ENCODE results near the gene SOCS6.
"Not testable (repeated sequence)": the region's sequence is repeated elsewhere in the genome, so short reads cannot be mapped to it uniquely, and the experiment has no call there.

The SOCS6 gene, protein sequence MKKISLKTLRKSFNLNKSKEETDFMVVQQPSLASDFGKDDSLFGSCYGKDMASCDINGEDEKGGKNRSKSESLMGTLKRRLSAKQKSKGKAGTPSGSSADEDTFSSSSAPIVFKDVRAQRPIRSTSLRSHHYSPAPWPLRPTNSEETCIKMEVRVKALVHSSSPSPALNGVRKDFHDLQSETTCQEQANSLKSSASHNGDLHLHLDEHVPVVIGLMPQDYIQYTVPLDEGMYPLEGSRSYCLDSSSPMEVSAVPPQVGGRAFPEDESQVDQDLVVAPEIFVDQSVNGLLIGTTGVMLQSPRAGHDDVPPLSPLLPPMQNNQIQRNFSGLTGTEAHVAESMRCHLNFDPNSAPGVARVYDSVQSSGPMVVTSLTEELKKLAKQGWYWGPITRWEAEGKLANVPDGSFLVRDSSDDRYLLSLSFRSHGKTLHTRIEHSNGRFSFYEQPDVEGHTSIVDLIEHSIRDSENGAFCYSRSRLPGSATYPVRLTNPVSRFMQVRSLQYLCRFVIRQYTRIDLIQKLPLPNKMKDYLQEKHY

DNA sequence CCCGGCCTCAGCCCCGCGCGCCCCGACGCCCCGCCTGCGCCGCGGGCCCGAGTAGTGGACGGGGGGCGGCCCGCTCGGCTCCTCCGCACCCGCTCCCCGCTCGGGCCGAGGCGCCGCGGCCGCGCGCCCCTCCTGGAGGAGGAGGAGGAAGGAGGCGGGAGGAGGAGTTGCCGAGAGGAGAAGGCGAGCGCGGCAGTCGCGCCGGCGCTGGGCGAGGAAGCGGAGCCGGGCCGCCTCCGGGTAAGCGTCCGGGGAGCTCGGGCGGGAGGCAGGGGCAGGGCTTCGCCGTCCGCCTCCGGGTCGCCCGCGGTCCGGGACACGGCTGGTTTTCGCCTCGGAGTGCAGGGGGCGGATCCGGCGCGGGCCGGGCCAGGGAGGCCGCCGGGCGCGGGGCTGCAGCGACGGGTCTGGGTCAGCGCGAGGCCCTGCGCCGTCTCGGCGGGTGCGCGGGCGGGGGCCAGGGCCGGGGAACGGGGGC, at the start of gene SOCS6:
SOCS6 (plus strand) TSS at position 195 of the 478 bp plus-strand sequence. CDS start 35,624 bp downstream, outside the sequence.
- peak; percentile 23 to 31 for DNase-seq

DNA sequence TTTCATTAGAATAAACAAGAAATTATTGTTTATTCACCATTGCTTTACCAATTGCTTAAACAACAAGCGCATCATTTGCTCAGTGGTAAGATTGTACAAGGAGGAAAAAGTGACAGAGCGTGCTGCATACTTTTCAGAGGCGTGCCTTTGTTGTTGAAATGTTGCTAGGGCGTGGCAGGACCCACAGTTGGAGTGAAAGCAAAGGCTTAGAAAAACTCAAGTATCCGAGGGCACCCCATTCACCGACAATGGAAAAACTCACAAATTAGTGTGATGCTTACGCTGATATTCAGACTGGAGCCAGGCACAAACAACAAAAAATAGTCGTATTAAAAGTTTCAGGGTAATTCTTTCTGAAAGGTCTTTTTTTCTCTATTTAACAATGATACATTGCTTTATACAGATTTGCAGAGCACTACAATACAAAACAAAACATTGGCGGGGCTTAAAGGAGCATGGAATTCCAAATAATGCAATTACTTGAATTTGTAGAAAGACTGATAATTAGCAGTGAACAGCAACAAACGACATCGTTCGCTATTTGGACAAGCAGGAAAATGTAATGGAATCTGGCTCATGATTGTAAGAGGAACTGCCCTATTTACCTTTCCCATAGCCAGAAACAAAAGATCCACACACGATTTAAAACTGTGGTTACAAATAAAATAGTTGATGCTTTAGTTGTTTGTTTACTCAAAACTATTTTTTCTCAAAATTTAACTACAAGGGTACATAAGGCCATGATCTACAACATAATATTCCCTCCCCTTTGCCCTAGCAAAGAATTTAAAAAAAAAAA, 45.5 kb upstream of the SOCS6 start:
- no peak for DNase-seq

DNA sequence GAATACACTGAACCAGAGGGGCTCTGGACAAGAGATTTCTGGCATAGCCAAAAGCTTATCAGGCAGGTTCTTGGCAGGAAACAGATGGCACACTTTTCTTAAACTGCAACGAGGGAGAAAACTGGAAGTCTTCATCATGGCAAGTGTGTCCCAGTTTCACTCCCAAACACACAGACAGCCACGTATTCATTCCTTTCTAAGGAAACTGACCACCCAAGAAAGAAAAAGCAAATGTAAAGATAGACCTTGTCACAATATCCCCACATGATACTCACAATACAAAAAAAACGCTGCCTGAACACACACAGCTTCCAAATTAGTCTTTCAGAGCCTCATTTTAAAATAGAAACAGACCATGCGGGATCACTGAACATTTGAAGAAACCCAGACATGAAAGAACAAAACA, 42.8 kb upstream of the SOCS6 start:
- DNase-seq: no peak

DNA sequence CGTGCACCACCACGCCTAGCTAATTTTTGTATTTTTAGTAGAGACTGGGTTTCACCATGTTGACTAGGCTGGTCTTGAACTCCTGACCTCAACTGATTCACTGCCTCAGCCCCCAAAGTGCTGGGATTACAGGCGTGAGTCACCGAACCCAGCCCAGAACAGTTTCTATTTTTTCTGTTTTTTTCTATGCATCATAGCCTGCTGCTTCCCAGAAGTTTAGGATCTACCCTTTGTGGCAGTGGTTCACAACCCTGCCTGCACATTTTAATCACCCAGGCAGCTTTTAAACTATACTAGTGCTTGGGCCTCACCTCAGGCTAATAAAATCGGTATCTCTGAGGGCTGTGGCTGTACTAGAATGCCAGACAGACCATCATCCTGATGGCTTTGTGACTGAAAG, 39.7 kb upstream of the SOCS6 start:
- no peak for DNase-seq

DNA sequence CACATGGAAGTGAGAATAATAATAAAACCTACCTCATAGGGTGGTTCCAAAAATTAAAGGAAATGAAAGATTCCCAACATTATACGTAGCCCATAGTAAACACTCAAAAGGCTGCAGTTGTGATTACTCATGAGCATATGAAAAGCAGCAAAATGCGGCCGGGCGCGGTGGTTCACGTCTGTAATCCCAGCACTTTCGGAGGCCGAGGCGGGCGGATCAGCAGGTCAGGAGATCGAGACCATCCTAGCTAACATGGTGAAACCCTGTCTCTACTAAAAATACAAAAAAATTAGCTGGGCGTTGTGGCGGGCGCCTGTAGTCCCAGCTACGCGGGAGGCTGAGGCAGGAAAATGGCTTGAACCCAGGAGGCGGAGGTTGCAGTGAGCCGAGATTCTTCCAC, 39.0 kb upstream of the SOCS6 start:
- not testable (repeated sequence) for DNase-seq

DNA sequence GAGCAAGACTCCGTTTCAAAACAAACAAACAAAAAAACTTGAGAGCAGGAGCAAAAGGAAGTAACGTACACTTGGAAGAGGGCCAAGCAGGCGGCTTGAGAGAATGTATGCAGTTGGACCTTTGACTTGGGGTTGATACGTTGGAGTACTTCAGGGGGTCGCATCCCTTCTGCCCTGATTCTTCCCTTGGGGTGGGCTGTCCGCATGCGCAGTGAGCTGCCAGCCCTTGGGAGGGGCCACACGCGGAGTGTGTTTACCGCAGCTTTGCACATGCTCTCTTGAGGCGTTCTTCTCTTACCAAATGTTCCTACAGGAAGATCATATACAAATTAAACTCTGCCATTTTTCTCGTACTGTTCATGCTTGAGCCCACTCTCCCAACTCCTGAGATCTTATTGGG, 38.1 kb upstream of the SOCS6 start:
- DNase-seq: no peak

DNA sequence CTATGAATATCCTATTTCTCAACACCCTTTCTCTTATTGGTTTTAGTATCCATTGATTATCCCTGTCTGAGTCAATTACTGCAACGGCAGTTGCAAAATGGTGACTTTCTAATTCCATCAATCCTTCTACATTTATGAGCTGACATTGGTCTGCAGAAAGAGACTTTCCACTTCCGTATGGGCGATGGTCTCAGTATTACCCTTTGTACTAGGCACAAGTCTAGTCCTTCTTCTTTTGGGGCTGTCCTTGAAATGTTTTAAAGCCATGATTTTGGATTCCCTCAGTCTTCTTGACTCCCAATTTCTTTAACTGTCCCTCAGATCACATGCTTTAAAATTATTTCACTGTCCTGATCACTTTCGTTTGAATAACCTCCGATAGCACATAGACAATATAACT, 32.7 kb upstream of the SOCS6 start:
- DNase-seq: no peak

DNA sequence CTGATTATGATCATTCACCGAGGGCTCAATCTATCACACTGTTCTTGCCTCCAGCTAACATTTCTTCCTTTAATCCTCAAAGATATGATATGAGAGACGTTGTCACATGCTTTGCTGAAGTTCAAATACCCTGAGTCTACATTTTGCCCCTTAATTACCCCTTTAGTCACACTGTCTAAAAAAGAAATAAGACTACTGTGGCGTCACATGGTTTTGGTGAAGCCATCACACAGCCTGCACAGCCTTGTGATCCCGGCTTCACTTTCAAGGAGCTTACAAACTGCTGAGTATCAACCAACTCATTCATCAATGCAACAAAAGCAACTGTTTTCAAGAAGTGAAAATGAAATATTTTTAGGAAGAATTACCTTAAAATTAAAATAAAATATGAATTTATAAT, 31.9 kb upstream of the SOCS6 start:
- DNase-seq: no peak

DNA sequence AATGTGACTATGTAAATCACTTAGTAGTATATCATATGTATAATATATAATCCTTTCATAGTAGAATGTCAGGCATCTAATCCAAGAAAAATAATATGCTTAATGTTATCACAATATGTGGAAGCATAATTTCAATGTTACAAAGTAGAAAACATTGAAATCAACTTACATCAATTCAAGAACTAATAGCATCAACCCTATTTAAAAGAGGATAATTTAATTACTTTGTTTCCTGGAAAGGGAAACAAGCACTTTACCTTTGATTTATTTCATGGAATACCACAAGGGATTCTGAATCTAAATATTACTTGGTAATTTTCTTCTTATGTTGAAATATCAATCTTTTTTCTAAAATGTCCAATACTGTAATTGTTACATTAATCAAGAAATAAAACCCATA, 30.6 kb upstream of the SOCS6 start:
- DNase-seq: no peak

DNA sequence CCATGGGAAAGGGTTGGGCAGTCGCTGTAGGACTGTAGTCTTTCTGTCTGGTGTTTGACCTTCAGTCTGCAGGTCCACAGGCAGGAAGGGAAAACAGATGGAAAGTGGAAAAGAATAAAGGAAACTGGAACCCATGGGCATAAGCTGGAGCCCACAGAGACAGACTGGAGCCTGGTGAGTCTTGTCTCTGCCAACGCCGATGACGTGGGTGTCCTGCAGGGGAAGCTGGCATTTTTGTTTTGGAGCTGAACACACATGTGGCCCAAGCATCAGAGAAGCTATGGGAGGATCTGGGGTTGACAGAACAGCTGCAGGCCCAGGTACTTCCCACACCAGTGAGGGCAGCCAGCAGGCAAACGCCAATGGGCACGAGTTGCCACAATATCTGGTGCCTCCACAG, 28.2 kb upstream of the SOCS6 start:
- no peak for DNase-seq

DNA sequence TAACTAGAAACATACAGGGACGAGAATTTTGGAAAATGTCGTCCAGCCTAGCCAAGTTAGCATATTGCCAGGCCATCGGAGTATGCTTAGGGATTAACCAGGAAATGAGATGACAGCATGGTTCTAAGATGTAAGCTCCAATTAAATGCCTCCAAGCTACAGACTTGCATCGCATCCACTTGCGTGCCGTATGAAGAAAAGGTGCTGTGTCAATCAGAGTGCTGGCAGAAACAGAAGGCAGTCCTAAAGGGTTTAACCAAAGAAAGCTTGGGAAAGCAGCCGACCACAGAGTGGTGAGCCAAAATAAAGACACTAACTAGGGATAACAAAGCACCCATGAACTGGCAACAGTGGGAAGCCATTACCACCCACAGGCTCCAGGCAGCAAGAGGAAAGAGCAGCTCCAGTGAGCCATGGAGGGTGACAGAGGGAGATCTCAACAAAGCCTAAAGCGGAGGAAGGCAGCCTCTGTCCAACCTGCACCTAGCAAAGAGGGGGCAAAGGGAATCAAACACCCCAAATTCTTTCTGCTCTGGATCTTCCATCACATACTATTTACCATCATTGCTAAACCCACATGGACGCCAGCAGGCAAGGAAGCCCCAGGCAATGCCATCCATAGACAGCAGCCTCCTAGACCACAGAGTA, 27.6 kb upstream of the SOCS6 start:
- DNase-seq: no peak

DNA sequence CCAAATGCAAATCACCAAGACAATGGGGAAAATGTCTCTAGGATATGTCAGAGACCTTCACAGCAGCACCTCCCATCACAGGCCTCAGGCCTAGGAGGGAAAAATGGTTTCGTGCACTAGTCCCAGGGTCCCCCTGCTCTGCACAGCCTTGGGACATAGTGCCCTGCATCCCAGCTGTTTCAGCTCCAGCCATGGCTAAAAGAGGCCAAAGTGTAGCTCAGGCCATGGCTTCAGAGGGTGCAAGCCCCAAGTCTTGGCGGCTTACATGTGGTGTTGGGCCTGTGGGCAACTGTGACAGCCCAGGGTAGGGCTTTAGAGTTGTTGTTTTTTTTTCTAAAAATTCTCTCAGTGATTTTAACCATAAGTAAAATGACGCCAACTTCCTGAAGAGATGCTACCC, 25.5 kb upstream of the SOCS6 start:
- no peak for DNase-seq

DNA sequence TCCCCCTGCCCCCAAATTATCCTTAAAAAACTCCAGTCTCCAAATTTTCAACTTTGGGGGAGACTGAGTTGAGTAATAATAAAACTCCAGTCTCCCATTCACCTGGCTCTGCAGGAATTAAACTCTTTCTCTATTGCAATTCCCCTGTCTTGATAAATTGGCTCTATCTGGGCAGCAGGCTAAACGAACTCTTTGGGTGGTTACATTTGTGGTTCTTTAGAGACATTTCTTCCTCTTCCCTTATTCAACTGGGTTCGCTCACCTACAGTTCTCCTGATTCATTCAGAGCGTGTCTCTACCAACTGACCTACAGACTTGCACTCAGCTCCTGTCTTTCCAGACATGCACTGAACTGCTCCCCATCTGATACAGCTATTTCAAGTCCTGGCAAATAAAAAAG, 17.1 kb upstream of the SOCS6 start:
- DNase-seq: no peak

DNA sequence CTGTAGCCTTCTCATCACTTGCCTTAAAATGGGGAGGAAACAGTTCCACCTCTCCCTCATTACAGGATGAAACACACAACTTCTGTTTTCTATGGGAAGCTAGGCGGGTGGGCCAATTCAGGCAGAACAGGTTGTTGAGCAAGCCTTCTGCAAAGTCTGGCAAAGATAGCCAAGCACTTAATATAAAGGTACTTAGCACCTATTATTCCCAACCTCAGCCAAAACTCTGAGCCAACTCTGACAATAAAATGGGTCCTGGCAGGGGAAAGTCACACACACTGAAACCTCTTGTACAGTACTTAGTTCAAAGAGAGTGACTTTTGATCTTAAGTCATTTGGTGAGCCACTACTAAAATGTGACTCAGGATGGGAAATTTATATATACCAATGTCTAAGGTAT, 15.8 kb upstream of the SOCS6 start:
- no peak for DNase-seq

DNA sequence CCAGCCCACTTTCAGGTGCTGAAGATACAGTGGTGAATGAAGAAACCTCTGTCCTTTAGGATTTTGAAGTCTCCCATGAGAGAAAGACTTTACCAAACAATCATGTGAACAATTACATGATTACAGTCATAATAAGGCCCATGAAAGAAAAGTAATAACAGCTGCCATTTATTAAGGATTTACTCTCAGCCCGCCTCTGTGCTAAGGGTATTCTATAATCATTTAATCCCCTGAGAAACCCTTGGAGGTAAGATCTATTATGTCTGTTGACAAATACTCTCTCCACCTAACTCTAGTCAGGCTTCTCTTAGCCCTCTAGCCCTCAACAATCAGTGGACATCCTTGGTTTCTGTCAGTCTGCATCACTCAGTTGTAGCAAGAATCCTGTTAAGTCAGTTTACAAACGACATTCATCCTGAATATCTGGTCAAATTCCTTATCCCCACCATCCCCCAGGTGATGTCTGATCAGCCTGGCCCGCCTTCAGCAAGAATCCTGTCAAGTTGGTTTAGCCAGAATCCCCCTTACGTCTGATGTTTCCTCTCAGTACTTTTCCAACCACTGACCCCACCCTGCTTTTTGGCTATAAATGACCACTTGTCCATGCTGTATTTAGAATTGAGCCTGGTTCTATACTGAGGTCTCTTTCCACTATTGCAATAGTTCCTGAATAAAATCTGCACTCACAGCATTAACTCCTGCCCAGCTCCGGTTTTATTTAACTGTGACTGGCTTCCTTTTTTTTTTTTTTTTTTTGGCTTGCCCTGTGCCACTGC, 12.2 kb upstream of the SOCS6 start:
- no peak for DNase-seq

DNA sequence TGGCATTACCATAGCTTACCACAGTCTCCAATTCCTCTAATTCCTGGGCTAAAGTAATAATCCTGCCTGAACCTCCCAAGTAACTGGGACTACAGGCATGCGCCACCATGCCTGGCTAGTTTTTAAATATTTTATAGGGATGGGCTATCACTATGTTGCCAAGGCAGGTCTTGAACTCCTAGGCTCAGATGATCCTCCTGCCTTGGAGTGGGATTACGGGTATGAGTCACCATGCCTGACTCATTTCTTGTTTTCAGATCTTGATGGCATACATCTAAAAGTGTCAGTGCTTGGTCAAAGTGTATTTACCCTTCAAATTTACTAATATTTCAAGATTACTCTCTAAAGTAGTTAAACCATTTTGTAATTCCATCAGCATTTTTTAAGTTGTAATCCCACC, 9.4 kb upstream of the SOCS6 start:
- DNase-seq: no peak

DNA sequence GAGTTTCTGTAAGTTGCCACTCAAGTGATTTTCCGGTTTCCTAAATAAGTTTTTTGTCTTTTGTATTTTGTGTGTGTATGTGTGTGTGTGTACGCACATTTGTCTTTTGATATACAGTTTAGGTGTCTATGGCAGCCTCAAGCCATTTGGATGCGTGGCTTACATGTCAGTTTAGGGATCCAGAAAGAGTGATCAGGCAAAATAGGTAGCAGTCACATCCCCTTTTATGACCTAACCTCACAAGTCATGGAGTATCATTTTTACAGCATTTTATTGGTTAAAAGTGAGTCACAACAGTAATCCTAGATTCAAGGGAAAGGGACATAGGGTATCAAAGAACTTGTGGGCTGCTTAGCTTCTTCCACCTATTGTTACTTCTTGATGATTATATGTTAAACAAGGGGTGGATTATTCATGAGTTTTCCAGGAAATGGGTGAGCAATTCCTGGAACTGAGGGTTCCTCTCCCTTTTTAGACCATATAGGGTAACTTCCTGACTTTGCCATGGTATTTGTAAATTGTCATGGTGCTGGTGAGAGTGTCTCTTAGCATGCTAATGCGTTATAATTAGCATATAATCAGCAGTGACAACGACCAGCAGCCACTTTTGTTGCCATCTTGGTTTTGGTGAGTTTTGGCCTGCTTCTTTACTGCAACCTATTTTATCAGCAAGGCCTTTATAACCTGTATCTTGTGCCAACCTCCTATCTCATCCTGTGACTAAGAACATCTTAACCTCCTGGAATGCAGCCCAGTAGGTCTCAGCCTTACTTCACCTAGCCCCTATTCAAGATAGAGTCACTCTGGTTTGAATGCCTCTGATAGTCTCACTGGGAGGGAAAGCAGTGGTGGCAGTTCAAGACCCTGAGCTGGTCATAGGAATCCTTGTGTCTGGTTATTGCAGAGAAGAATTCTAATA, 8.6 kb upstream of the SOCS6 start:
- no peak for DNase-seq

DNA sequence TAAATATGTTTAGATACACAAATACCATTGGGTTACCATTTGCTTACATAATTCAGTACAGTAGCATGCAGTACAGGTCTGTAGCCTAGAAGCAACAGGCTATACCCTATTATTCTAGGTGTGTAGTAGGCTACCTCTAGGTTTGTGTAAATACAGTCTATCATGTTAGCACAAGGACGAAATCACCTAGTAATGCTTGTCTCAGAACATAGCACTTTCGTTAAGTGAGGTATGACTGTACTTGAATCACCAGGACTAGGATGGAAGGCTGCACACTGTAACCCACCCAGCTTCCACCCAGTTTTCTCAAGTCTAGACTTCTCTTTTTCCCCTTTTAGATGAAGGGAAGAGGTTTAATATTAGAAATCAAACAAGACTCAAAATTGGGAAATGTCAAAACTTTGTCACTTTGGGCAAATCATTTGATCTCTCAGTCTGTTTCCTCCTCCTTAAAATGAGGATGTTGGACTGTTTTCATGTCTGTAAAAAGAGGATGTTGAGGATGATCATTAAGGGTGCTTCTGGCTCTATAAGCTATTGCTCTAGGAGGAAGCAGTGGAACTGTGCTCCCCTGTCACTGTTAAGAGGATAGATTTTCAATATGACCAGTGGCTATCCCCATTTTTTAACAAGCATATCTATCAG, 3.7 kb upstream of the SOCS6 start:
- no peak for DNase-seq

DNA sequence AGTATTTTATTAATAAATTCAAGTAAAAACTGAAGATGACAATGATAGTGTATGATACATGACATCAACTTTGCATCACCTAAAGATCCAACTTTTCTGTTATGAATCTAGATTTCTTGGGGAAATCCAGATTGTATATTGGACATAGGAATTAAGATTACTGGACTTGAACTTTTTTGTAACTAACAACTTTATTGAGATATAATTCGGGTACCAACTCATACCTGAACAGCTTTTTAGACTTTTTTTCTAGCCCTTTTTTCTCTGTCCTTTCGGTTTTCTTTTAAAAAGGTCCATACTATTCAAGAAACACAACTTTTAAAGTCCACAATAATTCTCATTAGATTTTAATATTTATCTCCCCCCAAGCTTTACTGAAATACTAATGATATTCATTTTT, 1.1 kb upstream of the SOCS6 start:
- DNase-seq: no peak

DNA sequence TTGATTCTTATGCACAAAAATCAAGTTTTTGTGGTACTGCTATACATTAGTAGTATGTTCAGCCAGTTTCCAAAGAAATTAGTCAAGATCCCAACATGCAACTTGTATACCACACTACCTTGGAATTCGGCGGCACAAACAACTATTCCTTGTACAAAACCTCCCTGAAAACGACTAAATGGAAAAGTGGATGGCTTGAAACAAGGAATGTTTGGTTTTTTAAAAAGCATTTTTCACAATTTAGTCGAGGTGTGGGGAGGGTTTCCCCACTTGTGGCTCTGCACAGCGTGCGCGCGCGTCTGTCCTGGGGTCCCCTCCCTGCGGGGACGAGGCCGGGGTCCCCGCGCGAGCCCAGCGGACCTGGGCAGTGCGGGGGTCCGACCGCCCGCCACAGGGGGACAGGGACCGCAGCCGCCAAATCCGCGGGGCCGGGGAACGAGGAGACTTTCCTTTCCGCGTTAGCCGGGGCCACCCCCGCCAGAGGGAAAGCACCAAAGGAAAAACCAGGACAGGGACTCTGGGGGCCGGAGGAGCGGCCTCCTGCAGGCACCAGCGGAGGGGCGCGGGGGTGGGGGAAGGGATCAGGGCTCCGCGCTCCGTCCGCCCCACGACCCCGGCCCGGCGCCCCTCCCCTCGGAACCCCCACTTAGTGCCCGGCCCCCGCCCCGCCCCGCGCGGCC, 534 bp upstream of the SOCS6 start:
- no peak for DNase-seq

All from CD4-positive, alpha-beta T cell treated with Interferon alpha-2 for 1 hour (primary cell).